ENCODE measurements around the gene FIGNL2.

FIGNL2 gene

GRCh38 chr12:51818086-51818485 is 30.4 kb downstream of the FIGNL2 start:
- Histone ChIP-seq H3K27me3 (ENCODE audit: control insufficient read depth in 1 of 2, insufficient read depth in 2 of 2, low read length in 2 of 2) (peaks cover 4 to 5% of the 10 kb centered on the region in 2 donors), H3K9ac (ENCODE audit: low read depth in 1 of 2, low read length in 2 of 2) (no peak overlapping the region)

GRCh38 chr12:51817027-51817953 is 31.2 kb downstream of the FIGNL2 start:
- Histone ChIP-seq H3K27ac (ENCODE audit: low read depth, low read length) (no peak overlapping the region), H3K4me1 (ENCODE audit: control insufficient read depth in 1 of 2, insufficient read depth in 2 of 2, low read length in 2 of 2) (peaks cover 5 to 7% of the 10 kb centered on the region in 2 donors), H3K9me3 (ENCODE audit: control insufficient read depth in 1 of 2, low read length in 2 of 2) (no peaks in the 10 kb centered on the region), H3K4me3 (ENCODE audit: low read depth in 1 of 2, low read length in 2 of 2) (no peak overlapping the region), H3K27me3 (ENCODE audit: control insufficient read depth in 1 of 2, insufficient read depth in 2 of 2, low read length in 2 of 2) (peaks cover 4 to 5% of the 10 kb centered on the region in 2 donors), H3K9ac (ENCODE audit: low read depth in 1 of 2, low read length in 2 of 2) (no peak overlapping the region), H3K36me3 (ENCODE audit: control insufficient read depth in 1 of 2, insufficient read depth in 2 of 2, low read length in 2 of 2) (no peaks in the 10 kb centered on the region)

More at GRCh38 chr12:51818086-51818485, 30.4 kb downstream of the FIGNL2 start:
- H3K27ac ChIP-seq (ENCODE audit: low read depth, low read length): no peak overlapping the region
- no peaks in the 10 kb centered on the region for H3K9me3 ChIP-seq (ENCODE audit: control insufficient read depth in 1 of 2, low read length in 2 of 2)
- no peak overlapping the region for H3K4me3 ChIP-seq (ENCODE audit: low read depth in 1 of 2, low read length in 2 of 2)
- H3K36me3 ChIP-seq (ENCODE audit: control insufficient read depth in 1 of 2, insufficient read depth in 2 of 2, low read length in 2 of 2): no peaks in the 10 kb centered on the region
- H3K4me1 ChIP-seq (ENCODE audit: control insufficient read depth in 1 of 2, insufficient read depth in 2 of 2, low read length in 2 of 2): peaks cover 5 to 7% of the 10 kb centered on the region in 2 donors

- Histone ChIP-seq H3K36me3 (ENCODE audit: control insufficient read depth in 1 of 2, insufficient read depth in 2 of 2, low read length in 2 of 2) (no peaks in the 10 kb centered on the region), H3K27me3 (ENCODE audit: control insufficient read depth in 1 of 2, insufficient read depth in 2 of 2, low read length in 2 of 2) (peaks cover 4 to 5% of the 10 kb centered on the region in 2 donors), H3K9ac (ENCODE audit: low read depth in 1 of 2, low read length in 2 of 2) (no peak overlapping the region), H3K9me3 (ENCODE audit: control insufficient read depth in 1 of 2, low read length in 2 of 2) (no peaks in the 10 kb centered on the region), H3K4me3 (ENCODE audit: low read depth in 1 of 2, low read length in 2 of 2) (peak overlapping the region in 1 of 2 donors; percentile 68), H3K27ac (ENCODE audit: low read depth, low read length) (no peak overlapping the region), H3K4me1 (ENCODE audit: control insufficient read depth in 1 of 2, insufficient read depth in 2 of 2, low read length in 2 of 2) (peaks cover 5 to 7% of the 10 kb centered on the region in 2 donors)
Observed at GRCh38 chr12:51815571-51815970, 32.9 kb downstream of the FIGNL2 start.

- Histone ChIP-seq H3K27ac (ENCODE audit: low read depth, low read length) (peak overlapping the region; percentile 44), H3K9ac (ENCODE audit: low read depth in 1 of 2, low read length in 2 of 2) (peak overlapping the region; percentile 52 to 54), H3K4me1 (ENCODE audit: control insufficient read depth in 1 of 2, insufficient read depth in 2 of 2, low read length in 2 of 2) (peaks cover 5 to 7% of the 10 kb centered on the region in 2 donors), H3K27me3 (ENCODE audit: control insufficient read depth in 1 of 2, insufficient read depth in 2 of 2, low read length in 2 of 2) (peaks cover 4 to 5% of the 10 kb centered on the region in 2 donors), H3K36me3 (ENCODE audit: control insufficient read depth in 1 of 2, insufficient read depth in 2 of 2, low read length in 2 of 2) (no peaks in the 10 kb centered on the region), H3K9me3 (ENCODE audit: control insufficient read depth in 1 of 2, low read length in 2 of 2) (no peaks in the 10 kb centered on the region), H3K4me3 (ENCODE audit: low read depth in 1 of 2, low read length in 2 of 2) (peak overlapping the region; percentile 40 to 68)
Observed at GRCh38 chr12:51814311-51815088, 34.0 kb downstream of the FIGNL2 start.

- Histone ChIP-seq H3K4me1 (ENCODE audit: control insufficient read depth in 1 of 2, insufficient read depth in 2 of 2, low read length in 2 of 2) (peaks cover 5 to 7% of the 10 kb centered on the region in 2 donors), H3K9ac (ENCODE audit: low read depth in 1 of 2, low read length in 2 of 2) (peak overlapping the region in 1 of 2 donors; percentile 18), H3K27ac (ENCODE audit: low read depth, low read length) (no peak overlapping the region), H3K36me3 (ENCODE audit: control insufficient read depth in 1 of 2, insufficient read depth in 2 of 2, low read length in 2 of 2) (no peaks in the 10 kb centered on the region), H3K4me3 (ENCODE audit: low read depth in 1 of 2, low read length in 2 of 2) (peak overlapping the region; percentile 40 to 68), H3K27me3 (ENCODE audit: control insufficient read depth in 1 of 2, insufficient read depth in 2 of 2, low read length in 2 of 2) (peaks cover 4% of the 10 kb centered on the region in 2 donors), H3K9me3 (ENCODE audit: control insufficient read depth in 1 of 2, low read length in 2 of 2) (no peaks in the 10 kb centered on the region)
Observed at GRCh38 chr12:51813931-51814310, 34.6 kb downstream of the FIGNL2 start.

- H3K27ac ChIP-seq (ENCODE audit: low read depth, low read length): no peak overlapping the region
- no peak overlapping the region for H3K9ac ChIP-seq (ENCODE audit: low read depth in 1 of 2, low read length in 2 of 2)
- H3K36me3 ChIP-seq (ENCODE audit: control insufficient read depth in 1 of 2, insufficient read depth in 2 of 2, low read length in 2 of 2): no peaks in the 10 kb centered on the region
- no peak overlapping the region for H3K4me3 ChIP-seq (ENCODE audit: low read depth in 1 of 2, low read length in 2 of 2)
- peaks cover 5 to 7% of the 10 kb centered on the region in 2 donors for H3K4me1 ChIP-seq (ENCODE audit: control insufficient read depth in 1 of 2, insufficient read depth in 2 of 2, low read length in 2 of 2)
- H3K27me3 ChIP-seq (ENCODE audit: control insufficient read depth in 1 of 2, insufficient read depth in 2 of 2, low read length in 2 of 2): no peaks in the 10 kb centered on the region
- H3K9me3 ChIP-seq (ENCODE audit: control insufficient read depth in 1 of 2, low read length in 2 of 2): no peaks in the 10 kb centered on the region
Observed at GRCh38 chr12:51812871-51813270, 35.6 kb downstream of the FIGNL2 start.

GRCh38 chr12:51811203-51812202 is 37.0 kb downstream of the FIGNL2 start:
- peaks cover 5 to 7% of the 10 kb centered on the region in 2 donors for H3K4me1 ChIP-seq (ENCODE audit: control insufficient read depth in 1 of 2, insufficient read depth in 2 of 2, low read length in 2 of 2)
- H3K27ac ChIP-seq (ENCODE audit: low read depth, low read length): no peak overlapping the region
- no peaks in the 10 kb centered on the region for H3K36me3 ChIP-seq (ENCODE audit: control insufficient read depth in 1 of 2, insufficient read depth in 2 of 2, low read length in 2 of 2)
- no peak overlapping the region for H3K4me3 ChIP-seq (ENCODE audit: low read depth in 1 of 2, low read length in 2 of 2)
- H3K9ac ChIP-seq (ENCODE audit: low read depth in 1 of 2, low read length in 2 of 2): no peak overlapping the region
- no peaks in the 10 kb centered on the region for H3K27me3 ChIP-seq (ENCODE audit: control insufficient read depth in 1 of 2, insufficient read depth in 2 of 2, low read length in 2 of 2)
- no peaks in the 10 kb centered on the region for H3K9me3 ChIP-seq (ENCODE audit: control insufficient read depth in 1 of 2, low read length in 2 of 2)

- Histone ChIP-seq H3K4me1 (ENCODE audit: control insufficient read depth in 1 of 2, insufficient read depth in 2 of 2, low read length in 2 of 2) (no peaks in the 10 kb centered on the region), H3K9me3 (ENCODE audit: control insufficient read depth in 1 of 2, low read length in 2 of 2) (no peaks in the 10 kb centered on the region), H3K36me3 (ENCODE audit: control insufficient read depth in 1 of 2, insufficient read depth in 2 of 2, low read length in 2 of 2) (no peaks in the 10 kb centered on the region), H3K9ac (ENCODE audit: low read depth in 1 of 2, low read length in 2 of 2) (no peak overlapping the region), H3K27me3 (ENCODE audit: control insufficient read depth in 1 of 2, insufficient read depth in 2 of 2, low read length in 2 of 2) (no peaks in the 10 kb centered on the region), H3K4me3 (ENCODE audit: low read depth in 1 of 2, low read length in 2 of 2) (no peak overlapping the region), H3K27ac (ENCODE audit: low read depth, low read length) (no peak overlapping the region)
Observed at GRCh38 chr12:51809193-51809592, 39.3 kb downstream of the FIGNL2 start.

- Histone ChIP-seq H3K9me3 (ENCODE audit: control insufficient read depth in 1 of 2, low read length in 2 of 2) (no peaks in the 10 kb centered on the region), H3K4me1 (ENCODE audit: control insufficient read depth in 1 of 2, insufficient read depth in 2 of 2, low read length in 2 of 2) (no peaks in the 10 kb centered on the region), H3K9ac (ENCODE audit: low read depth in 1 of 2, low read length in 2 of 2) (no peak overlapping the region), H3K27ac (ENCODE audit: low read depth, low read length) (no peak overlapping the region), H3K36me3 (ENCODE audit: control insufficient read depth in 1 of 2, insufficient read depth in 2 of 2, low read length in 2 of 2) (no peaks in the 10 kb centered on the region), H3K4me3 (ENCODE audit: low read depth in 1 of 2, low read length in 2 of 2) (no peak overlapping the region), H3K27me3 (ENCODE audit: control insufficient read depth in 1 of 2, insufficient read depth in 2 of 2, low read length in 2 of 2) (no peaks in the 10 kb centered on the region)
Observed at GRCh38 chr12:51806896-51807295, 41.6 kb downstream of the FIGNL2 start.

Measured in duodenal mucosa (tissue), 2 donors.